Measurements from ENCODE around the gene KLHL7.
A peak's percentile ranks its signal among the peaks of the same experiment; 100 is the strongest.
"Not testable (repeated sequence)": the region's sequence is repeated elsewhere in the genome, so short reads cannot be mapped to it uniquely, and the experiment has no call there.

Gene KLHL7

DNA sequence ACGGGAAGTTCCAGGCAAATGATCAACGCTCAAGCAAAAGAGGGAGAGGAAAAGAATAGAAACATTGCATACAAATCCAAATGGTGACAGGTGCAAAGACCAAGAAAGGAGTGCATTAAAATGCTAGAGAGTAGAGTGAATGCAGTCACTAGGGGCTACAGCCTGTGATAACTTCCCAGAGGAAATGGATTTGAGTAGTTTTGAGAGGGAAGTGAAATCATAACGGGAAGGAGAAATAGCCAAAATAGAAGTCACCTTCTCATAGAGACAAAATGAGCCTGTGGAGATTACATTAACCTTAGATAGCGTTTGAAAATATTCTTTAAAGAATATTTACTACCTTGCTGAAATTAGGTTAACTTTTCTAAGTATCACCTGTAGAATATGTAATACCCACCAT is 102.7 kb downstream of the KLHL7 start:
- DNase-seq, result no peak
- in situ Hi-C loops (cut with MboI; ENCODE audit: low pct_unique_long_range_greater_than_20kb, low sequenced_read_pairs), result no loop called here

DNA sequence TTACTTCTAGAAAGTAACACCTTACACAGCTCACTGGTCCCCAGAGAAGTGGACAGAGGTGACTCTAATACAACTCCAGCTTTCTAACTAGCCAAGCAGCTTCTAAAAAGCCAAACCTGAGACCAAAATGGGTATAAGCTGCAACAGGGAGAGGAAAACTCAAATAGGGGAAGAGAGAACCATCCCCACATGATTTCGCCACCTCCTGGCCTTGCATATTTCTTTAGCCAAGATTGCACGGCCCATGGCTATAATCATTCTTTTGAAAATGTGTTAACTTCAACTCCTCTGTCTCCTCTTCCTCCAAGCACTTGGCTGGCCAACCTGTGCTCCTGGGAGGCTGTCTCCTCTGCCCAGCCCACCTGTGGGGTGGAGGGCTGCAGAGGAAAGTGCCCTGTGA is 104.9 kb downstream of the KLHL7 start:
- no peak for DNase-seq
- in situ Hi-C loops (cut with MboI; ENCODE audit: low pct_unique_long_range_greater_than_20kb, low sequenced_read_pairs), result no loop called here

DNA sequence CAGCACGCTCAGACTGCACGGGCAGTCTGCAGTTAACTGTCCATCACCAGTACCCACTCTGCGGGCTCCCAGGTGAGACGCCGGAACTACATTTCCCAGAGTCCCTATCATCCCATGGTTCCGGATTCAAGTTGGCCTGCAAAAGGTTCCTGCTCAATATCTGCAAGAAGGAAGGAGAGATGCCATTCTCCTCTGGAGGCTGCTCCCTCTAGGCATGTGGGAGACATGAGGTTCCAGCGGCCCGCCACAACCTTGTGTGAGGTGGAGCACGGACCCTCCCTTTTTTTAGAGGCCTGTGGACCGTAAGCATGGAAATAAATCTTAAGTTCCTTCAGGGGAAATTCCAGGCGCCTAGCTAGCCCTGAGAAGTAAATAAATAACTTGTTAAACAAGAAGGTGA is 106.0 kb downstream of the KLHL7 start:
- no peak for DNase-seq
- in situ Hi-C loops (cut with MboI; ENCODE audit: low pct_unique_long_range_greater_than_20kb, low sequenced_read_pairs), result no loop called here

DNA sequence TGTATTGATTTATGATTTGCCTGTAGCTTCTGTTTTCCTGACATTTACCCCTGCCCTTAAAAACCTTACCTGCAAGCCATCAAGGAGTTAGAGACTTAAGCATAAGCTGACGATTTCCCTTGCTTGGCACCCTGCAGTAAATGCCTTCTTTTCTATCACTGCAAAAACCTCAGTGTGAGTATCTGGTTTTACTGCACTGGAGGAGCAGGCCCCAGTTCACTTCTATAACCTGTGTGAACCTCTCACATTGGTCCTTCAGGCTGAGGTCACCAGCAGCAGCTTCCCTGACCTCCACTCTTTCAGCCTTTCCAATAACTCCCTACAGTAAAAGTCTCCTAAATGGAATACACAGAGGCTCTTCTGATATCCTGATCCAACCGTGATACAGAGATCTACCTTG is 106.8 kb downstream of the KLHL7 start:
- DNase-seq, result no peak
- in situ Hi-C loops (cut with MboI; ENCODE audit: low pct_unique_long_range_greater_than_20kb, low sequenced_read_pairs), result no loop called here

DNA sequence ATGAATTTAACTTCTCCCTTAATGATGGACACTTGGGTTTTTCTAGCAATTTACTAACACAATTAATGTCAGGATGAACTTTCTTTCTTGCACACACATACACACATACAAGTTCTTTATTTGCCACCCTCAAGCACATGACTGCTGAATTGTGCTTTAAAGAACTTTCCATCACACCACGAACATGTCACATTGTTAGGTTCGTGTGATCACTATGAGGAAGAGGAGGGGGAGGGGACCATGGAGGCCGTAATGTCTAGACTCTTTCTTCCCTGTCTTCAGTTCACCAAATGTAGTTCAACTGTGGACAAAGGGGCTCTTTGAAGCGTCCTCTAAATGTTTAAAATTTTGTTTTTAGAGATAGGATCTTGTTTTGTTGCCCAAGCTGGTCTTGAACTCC is 107.3 kb downstream of the KLHL7 start:
- in situ Hi-C loops (cut with MboI; ENCODE audit: low pct_unique_long_range_greater_than_20kb, low sequenced_read_pairs), result no loop called here
- no peak for DNase-seq

DNA sequence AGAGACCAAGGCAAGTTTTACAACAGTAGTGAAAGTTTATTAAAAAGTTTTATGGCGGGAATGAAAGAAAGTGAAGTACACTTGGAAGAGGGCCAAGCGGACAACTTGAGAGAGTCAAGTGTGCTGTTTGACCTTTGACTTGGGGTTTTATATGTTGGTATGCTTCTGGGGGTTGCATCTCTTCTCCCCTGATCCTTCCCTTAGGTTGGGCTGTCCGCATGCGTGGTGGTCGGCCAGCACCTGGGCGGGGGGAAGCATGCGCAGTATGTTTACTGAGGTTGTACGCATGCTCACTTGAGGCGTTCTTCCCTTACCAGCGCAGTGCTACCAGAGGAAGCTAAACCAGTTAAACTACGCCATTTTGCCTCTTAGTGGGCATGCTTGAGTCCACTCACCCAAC is 108.2 kb downstream of the KLHL7 start:
- DNase-seq, result no peak
- in situ Hi-C loops (cut with MboI; ENCODE audit: low pct_unique_long_range_greater_than_20kb, low sequenced_read_pairs), result no loop called here

DNA sequence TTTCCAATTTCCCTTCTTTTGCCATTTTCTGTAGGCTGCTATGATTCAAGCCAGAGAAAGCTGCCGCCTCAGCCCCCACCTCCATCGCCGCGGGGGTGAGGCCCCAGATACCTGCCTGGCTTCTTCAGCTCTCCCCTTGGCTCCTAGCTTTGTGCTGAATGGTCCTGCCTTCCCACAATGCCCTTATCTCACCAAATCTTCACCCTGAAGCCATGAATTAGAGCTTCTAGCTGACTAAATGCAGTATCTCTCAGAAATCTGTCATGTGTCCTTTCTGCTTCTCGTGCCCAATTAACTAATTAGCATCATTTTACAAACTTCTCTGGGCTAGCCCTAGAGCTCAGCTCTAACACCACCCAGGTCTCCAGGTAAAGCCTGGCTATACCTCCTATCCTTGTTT is 108.8 kb downstream of the KLHL7 start:
- DNase-seq, result no peak
- in situ Hi-C loops (cut with MboI; ENCODE audit: low pct_unique_long_range_greater_than_20kb, low sequenced_read_pairs), result no loop called here

DNA sequence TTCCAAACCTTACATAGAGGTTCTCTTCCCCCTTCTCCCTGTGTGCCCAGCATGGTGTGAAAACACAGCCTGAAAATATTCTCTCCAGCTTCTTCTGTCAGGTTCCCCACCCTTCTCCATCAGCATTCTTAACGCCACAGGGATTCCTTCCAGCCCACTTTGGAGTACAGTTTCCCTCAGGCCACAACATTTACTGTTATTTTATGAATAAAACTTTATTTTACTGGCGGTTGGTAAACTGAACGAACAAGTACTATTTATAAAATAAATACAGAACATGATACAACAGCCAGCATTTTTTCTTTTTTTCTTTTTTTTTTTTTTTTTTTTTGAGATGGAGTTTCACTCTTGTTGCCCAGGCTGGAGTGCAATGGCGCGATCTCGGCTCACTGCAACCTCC is 109.4 kb downstream of the KLHL7 start:
- in situ Hi-C loops (cut with MboI; ENCODE audit: low pct_unique_long_range_greater_than_20kb, low sequenced_read_pairs), result no loop called here
- DNase-seq, result no peak

DNA sequence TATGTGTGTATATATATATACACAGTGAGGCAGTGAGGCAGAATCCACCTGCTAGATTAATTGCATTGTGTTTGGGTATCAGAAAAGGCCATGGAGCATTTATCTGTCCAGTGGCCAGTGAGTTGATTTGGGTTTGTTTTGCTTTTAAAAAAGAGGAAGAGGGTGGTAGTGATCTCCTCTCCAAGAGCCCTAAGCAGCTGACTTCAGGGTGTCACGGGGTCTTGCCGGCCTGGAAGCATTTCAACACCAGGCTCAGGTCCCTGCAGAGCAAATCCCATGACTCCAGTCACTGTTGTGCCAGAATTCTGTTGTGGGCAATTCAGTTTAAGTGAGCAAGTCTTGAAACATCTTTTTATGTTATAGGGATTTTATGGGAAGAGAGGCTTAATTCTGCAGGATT is 110.4 kb downstream of the KLHL7 start:
- in situ Hi-C loops (cut with MboI; ENCODE audit: low pct_unique_long_range_greater_than_20kb, low sequenced_read_pairs), result no loop called here
- DNase-seq, result peak; percentile 52

DNA sequence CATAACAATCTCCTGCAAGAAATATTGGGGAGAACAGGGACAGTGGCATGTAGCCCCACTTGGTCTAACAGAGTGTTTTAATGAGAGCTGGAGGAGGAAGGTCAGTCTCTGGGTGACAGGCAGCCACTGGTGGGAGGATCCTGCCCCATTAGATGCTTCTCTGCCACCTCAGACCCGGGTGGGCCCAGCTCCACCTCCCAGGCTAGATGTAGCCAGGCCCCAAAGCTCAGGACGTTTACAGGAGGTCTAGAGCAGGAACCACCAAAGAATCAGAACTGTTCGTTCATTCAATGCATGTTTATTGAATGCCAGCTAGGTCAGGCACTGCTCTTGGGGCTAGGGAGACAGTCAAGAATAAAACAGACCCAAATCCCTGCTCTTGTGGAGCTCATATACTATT is 112.6 kb downstream of the KLHL7 start:
- in situ Hi-C loops (cut with MboI; ENCODE audit: low pct_unique_long_range_greater_than_20kb, low sequenced_read_pairs), result no loop called here
- no peak for DNase-seq

DNA sequence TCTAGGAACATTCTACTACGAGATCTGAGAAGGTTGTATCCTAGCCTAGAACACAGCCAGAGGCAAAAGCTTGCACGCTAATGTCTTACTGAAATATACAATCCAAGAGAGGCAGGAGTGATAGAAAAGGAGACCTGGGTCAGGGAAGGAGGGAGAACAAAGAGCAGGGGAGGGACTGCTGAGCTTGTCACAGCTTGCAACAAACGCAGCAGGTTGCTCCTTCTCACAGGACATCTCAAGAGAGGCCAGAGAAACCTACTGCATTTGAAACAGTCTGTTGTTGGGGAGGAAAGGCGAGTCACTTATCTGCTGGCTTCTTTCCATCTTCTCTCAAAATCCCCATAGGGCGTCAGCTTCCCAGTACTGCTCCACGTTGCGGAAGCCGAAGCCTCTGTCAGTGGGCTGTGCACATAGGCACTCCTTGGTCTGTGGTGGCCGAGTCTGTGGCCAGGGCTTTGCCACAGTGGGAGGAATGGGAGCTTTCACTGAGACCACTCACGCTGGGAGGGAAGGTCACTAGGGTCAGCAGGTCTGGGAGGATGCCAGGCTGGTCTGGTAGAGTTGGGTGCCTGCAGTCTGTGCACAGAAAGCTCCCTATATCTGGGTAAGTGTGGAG is 115.2 kb downstream of the KLHL7 start:
- DNase-seq, result no peak
- in situ Hi-C loops (cut with MboI; ENCODE audit: low pct_unique_long_range_greater_than_20kb, low sequenced_read_pairs), result no loop called here

DNA sequence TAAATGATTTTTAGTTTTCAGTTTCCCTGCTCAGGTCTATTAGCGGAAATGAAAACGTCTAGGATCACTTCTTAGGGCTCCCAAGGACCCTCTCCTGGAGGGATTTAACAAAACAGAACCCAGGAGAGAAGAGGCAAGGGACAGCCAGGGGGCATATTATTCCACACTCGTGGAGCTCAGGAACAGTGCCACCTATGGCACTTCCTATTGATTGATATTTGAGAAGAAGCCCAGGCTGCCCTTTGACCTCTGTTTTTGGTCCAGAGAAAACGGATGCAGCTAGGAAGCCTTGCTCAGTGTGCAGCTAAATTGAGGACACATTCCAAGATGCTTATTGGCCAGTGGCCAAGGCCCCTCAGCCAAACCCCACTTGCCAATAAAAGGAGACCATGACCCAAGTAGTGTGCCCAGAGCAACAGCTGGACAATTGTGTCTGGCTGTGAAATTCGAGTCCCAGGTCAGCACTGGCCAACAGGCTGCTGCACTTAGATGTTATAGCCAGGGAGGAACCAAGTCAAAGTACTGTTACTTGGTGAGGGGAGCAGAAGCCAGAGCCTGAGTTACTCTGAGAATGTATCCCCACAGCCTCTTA is 117.0 kb downstream of the KLHL7 start:
- no peak for DNase-seq
- in situ Hi-C loops (cut with MboI; ENCODE audit: low pct_unique_long_range_greater_than_20kb, low sequenced_read_pairs), result no loop called here

DNA sequence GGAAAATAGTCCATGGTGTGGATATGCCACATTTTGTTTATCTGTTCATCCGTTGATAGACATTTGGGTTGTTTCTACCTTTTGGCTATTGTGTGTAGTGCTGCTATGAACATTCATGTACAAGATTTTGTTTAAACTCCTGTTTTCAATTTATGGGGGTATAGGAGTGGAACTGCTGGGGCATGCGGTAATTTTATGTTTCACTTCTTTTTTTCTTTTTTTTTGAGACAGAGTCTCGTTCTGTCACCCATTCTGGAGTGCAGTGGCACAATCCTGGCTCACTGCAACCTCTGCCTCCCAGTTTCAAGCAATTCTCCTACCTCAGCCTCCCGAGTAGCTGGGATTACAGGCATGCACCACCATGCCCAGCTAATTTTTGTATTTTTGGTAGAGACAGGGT is 118.8 kb downstream of the KLHL7 start:
- DNase-seq; in situ Hi-C loops (cut with MboI; ENCODE audit: low pct_unique_long_range_greater_than_20kb, low sequenced_read_pairs): not testable (repeated sequence)

DNA sequence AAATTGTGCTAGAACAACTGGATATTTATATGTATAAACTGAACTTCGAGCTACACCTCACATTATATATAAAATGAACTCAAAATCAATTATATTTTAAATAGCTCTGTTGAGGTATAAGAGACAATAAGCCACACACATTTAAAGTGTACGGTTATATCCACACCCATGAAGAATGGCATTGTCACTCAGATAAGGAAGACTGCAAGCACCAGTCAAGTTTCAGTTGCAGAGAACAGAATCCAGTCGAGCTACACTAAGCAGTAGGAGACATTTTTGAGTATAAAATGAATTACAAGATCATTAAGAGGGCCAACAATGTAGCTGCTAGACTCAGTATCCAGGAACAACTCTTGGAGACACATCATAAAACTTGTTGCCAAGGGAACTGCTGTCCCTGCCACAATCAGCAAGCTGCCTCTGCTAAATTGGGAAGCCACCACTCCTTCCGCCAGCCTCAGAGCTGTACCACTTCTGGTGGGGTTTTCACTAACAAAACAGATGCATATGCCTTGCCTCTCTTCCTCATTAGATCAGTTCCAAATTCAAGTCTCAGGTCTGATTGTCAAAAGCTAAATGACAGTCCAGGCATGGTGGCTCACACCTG is 121.4 kb downstream of the KLHL7 start:
- no peak for DNase-seq
- in situ Hi-C loops (cut with MboI; ENCODE audit: low pct_unique_long_range_greater_than_20kb, low sequenced_read_pairs), result no loop called here
